Liver (tissue), 9 donors: ENCODE results near the gene SYT17. TPM values are rescaled to one million over a fixed set of nuclear protein-coding genes. Genes with fewer than 3 reads are reported as not detected.
A peak's percentile ranks its signal among the peaks of the same experiment; 100 is the strongest.

Experiments
- DNase-seq: peaks from one replicate; pipeline ENCODE4 v3.0.0-alpha.2; 2017; ENCODE audit warnings: low spot score
- H3K27ac ChIP-seq, 2 donors: one replicate each; pipeline ENCODE4 v1.7.0; 2013; ENCODE audit warnings: inconsistent platforms in 2 of 2, low read length in 2 of 2, control low read depth in 1 of 2, low read depth in 1 of 2, mild to moderate bottlenecking in 1 of 2
- H3K27me3 ChIP-seq, 4 donors: one replicate each; pipeline versions ENCODE4 v1.6.1 to v1.7.0; 2013; ENCODE audit warnings: low read length in 3 of 4, inconsistent platforms in 1 of 4, mild to moderate bottlenecking in 1 of 4, moderate library complexity in 1 of 4; ENCODE audit not compliant: control insufficient read depth in 4 of 4, insufficient read depth in 4 of 4
- H3K36me3 ChIP-seq, 4 donors: one replicate each; pipeline versions ENCODE4 v1.6.1 to v1.7.0; 2013; ENCODE audit warnings: low read length in 3 of 4, mild to moderate bottlenecking in 3 of 4, low read depth in 1 of 4, moderate library complexity in 1 of 4; ENCODE audit not compliant: control insufficient read depth in 4 of 4, insufficient read depth in 3 of 4
- H3K4me1 ChIP-seq, 4 donors: one replicate each; pipeline versions ENCODE4 v1.6.1 to v1.7.0; 2013; ENCODE audit warnings: low read length in 3 of 4, mild to moderate bottlenecking in 3 of 4, moderate library complexity in 1 of 4; ENCODE audit not compliant: control insufficient read depth in 4 of 4, insufficient read depth in 4 of 4
- H3K4me3 ChIP-seq, 3 donors: one replicate each; pipeline versions ENCODE4 v1.6.1 to v1.7.0; 2013; ENCODE audit warnings: low read length in 3 of 3, control low read depth in 1 of 3, low read depth in 1 of 3, mild to moderate bottlenecking in 1 of 3
- H3K9ac ChIP-seq, 2 donors: one replicate each; pipeline ENCODE4 v1.7.0; 2013; ENCODE audit warnings: low read length in 2 of 2, mild to moderate bottlenecking in 2 of 2, moderate library complexity in 2 of 2, control low read depth in 1 of 2, low read depth in 1 of 2
- H3K9me3 ChIP-seq, 4 donors: one replicate each; pipeline versions ENCODE4 v1.6.1 to v1.7.0; 2013; ENCODE audit warnings: low read length in 3 of 4; ENCODE audit not compliant: control insufficient read depth in 4 of 4
- ATF3 ChIP-seq: IDR thresholded peaks from 2 replicates; pipeline ENCODE4 v1.6.1; 2016; ENCODE audit warnings: antibody characterized with exemption
- CTCF ChIP-seq: fragments of 150-350 bp; IDR thresholded peaks from 2 replicates; pipeline ENCODE4 v1.5.1; 2017; ENCODE audit warnings: improper control_type of control experiment, low read depth, low read length; ENCODE audit not compliant: missing input control
- EGR1 ChIP-seq, 2 donors: IDR thresholded peaks; 2 replicates each; pipeline ENCODE4 v1.6.1; 2016 to 2018; ENCODE audit warnings: antibody characterized with exemption in 2 of 2, low read depth in 2 of 2
- FOXA1 ChIP-seq: IDR thresholded peaks from 2 replicates; pipeline ENCODE4 v1.6.1; 2016; ENCODE audit warnings: antibody characterized with exemption
- FOXA2 ChIP-seq: IDR thresholded peaks from 2 replicates; pipeline ENCODE4 v1.6.1; 2016; ENCODE audit warnings: antibody characterized with exemption
- GABPA ChIP-seq, 2 donors: IDR thresholded peaks in 1 of 2; conservative IDR thresholded peaks in 1 of 2; 2 replicates each; pipeline ENCODE4 v1.6.1; 2016; ENCODE audit warnings: antibody characterized with exemption in 2 of 2, mild to moderate bottlenecking in 1 of 2, moderate library complexity in 1 of 2
- HNF4A ChIP-seq, 2 donors: conservative IDR thresholded peaks; 2 replicates each; pipeline ENCODE4 v1.6.1; 2016; ENCODE audit warnings: antibody characterized with exemption in 2 of 2, mild to moderate bottlenecking in 2 of 2
- HNF4G ChIP-seq: IDR thresholded peaks from 2 replicates; pipeline ENCODE4 v1.6.1; 2016; ENCODE audit warnings: antibody characterized with exemption
- JUND ChIP-seq, 2 donors: IDR thresholded peaks; 2 replicates each; pipeline ENCODE4 v1.6.1; 2016; ENCODE audit warnings: antibody characterized with exemption in 2 of 2
- NR2F2 ChIP-seq: IDR thresholded peaks from 2 replicates; pipeline ENCODE4 v1.6.1; 2016; ENCODE audit warnings: antibody characterized with exemption
- RAD21 ChIP-seq, 2 donors: IDR thresholded peaks; 2 replicates each; pipeline ENCODE4 v1.6.1; 2016; ENCODE audit warnings: antibody characterized with exemption in 2 of 2, mild to moderate bottlenecking in 2 of 2
- REST ChIP-seq: IDR thresholded peaks from 2 replicates; pipeline ENCODE4 v1.6.1; 2016; ENCODE audit warnings: antibody characterized with exemption, mild to moderate bottlenecking
- RXRA ChIP-seq, 2 donors: IDR thresholded peaks; 2 replicates each; pipeline ENCODE4 v1.6.1; 2017 to 2018; ENCODE audit warnings: antibody characterized with exemption in 2 of 2, mild to moderate bottlenecking in 1 of 2
- SP1 ChIP-seq: IDR thresholded peaks from 2 replicates; pipeline ENCODE4 v1.6.1; 2018; ENCODE audit warnings: antibody characterized with exemption, mild to moderate bottlenecking
- TAF1 ChIP-seq: conservative IDR thresholded peaks from 2 replicates; pipeline ENCODE4 v1.6.1; 2016; ENCODE audit warnings: antibody characterized with exemption, mild to moderate bottlenecking
- YY1 ChIP-seq: IDR thresholded peaks from 2 replicates; pipeline ENCODE4 v1.6.1; 2016; ENCODE audit warnings: antibody characterized with exemption, mild to moderate bottlenecking
- WGBS: extraction: QIAGEN DNeasy Blood & Tissue Kit; methylation state at CpG from one replicate; pipeline ENCODE4 v1.1.7; 2013; 5-methylcytosine and 5-hydroxymethylcytosine counted together
- polyA plus RNA-seq, 2 donors: library from polyadenylated mRNA; stranded (reverse) in 1 of 2; unstranded in 1 of 2; fragments of 200-250 nt in 1 of 2; fragments of >200 nt in 1 of 2; fragmentation: Nextera tagmentation in 1 of 2; extraction: Ambion mirVana in 1 of 2; gene quantifications; one replicate each; pipeline versions ENCODE4 v1.2.1 to v1.2.3, GENCODE V29; 2013 to 2015
- total RNA-seq, 2 donors: library from RNA; depleted of rRNA; stranded (reverse); fragments of >200 nt; gene quantifications; one replicate each; pipeline ENCODE4 v1.2.3, GENCODE V29; 2014
- TF ChIP-seq, protein P1 (sequence below): IDR thresholded peaks from 2 replicates; pipeline ENCODE4 v1.6.1; 2016; ENCODE audit warnings: antibody characterized with exemption
- TF ChIP-seq, protein P2 (sequence below): IDR thresholded peaks from 2 replicates; pipeline ENCODE4 v1.6.1; 2016; ENCODE audit warnings: antibody characterized with exemption
- donor health status: healthy.
- donor health status: healthy.
- donor health status: healthy.
- donor health status: healthy.
- donor health status: healthy.

The SYT17 gene
- total and polyA plus RNA-seq, 4 donors, result 2.5 to 7.7 (median 5.5) TPM

DNA sequence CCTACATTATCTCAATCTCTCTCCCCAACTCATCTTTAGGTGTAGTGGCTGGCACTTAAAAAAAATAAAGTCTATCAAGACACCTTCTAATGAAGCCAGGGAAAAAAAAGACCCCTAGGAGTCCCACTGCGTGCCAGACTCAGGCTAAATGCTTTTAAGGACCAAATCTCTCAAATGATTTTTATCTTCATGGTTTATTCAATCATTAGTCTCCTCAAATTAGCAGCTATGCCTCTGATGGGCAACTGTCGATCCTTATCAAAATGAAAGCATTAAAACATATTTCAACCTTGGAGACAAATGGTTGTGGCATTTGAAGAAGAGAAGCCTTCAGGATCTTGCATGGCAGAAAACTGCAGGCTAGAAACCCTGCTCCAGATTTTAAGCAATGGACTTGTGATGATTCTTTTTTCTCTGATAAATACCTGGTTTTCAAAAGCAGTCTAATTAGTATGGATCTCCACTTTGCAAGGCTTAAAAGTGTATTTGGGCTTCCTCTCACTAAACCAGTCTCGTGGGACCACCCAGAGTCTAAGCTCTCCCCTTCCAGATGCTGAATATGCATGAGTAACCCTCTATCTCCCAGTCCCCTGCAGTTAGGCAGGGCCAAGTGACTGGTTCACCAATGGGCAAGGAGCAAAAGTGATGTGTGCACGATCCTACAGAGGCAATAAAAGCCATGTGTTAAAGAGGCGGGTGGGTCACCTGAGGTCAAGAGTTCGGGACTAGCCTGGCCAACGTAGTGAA is 39.4 kb upstream of the SYT17 start:
- Histone ChIP-seq H3K9me3 (peaks cover 0 to 3% (median under 1%) of the 10 kb centered on the region in 4 donors), H3K27ac (no peak overlapping the region), H3K4me1 (peaks cover 5 to 37% (median 24%) of the 10 kb centered on the region in 4 donors), H3K36me3 (no peaks in the 10 kb centered on the region), H3K27me3 (no peaks in the 10 kb centered on the region), H3K4me3 (no peak overlapping the region), H3K9ac (no peak overlapping the region)
- TF ChIP-seq HNF4G (no peak), YY1 (no peak), GABPA (IDR thresholded peaks at IDR 0.05 in 1 of 2, conservative IDR thresholded peaks at IDR 0.05 in 1 of 2) (no peak), HNF4A (conservative IDR thresholded peaks at IDR 0.05) (no peak), SP1 (no peak), NR2F2 (no peak), FOXA1 (no peak), FOXA2 (no peak), ATF3 (no peak), REST (no peak), CTCF (no peak), RAD21 (IDR thresholded peaks at IDR 0.05) (no peak), JUND (IDR thresholded peaks at IDR 0.05) (no peak), EGR1 (IDR thresholded peaks at IDR 0.05; ENCODE audit: low read depth in 2 of 2) (no peak)
- TF ChIP-seq, protein P1, sequence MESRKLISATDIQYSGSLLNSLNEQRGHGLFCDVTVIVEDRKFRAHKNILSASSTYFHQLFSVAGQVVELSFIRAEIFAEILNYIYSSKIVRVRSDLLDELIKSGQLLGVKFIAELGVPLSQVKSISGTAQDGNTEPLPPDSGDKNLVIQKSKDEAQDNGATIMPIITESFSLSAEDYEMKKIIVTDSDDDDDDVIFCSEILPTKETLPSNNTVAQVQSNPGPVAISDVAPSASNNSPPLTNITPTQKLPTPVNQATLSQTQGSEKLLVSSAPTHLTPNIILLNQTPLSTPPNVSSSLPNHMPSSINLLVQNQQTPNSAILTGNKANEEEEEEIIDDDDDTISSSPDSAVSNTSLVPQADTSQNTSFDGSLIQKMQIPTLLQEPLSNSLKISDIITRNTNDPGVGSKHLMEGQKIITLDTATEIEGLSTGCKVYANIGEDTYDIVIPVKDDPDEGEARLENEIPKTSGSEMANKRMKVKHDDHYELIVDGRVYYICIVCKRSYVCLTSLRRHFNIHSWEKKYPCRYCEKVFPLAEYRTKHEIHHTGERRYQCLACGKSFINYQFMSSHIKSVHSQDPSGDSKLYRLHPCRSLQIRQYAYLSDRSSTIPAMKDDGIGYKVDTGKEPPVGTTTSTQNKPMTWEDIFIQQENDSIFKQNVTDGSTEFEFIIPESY, result no peak
- WGBS, result 86% methylated on average over 7 of the region's 7 CpGs
- DNase-seq, result no peak

GRCh38 chr16:19130385-19130784 is 37.7 kb upstream of the SYT17 start:
- Histone ChIP-seq H3K27ac (peak overlapping the region; percentile 72 to 77), H3K9ac (no peak overlapping the region), H3K9me3 (peaks cover 0 to 3% (median under 1%) of the 10 kb centered on the region in 4 donors), H3K36me3 (no peaks in the 10 kb centered on the region), H3K4me1 (peaks cover 5 to 27% (median 23%) of the 10 kb centered on the region in 4 donors), H3K27me3 (no peaks in the 10 kb centered on the region), H3K4me3 (no peak overlapping the region)
- 65% methylated on average over 7 of the region's 7 CpGs for WGBS
- DNase-seq, result no peak
- TF ChIP-seq JUND (IDR thresholded peaks at IDR 0.05) (no peak), RXRA (IDR thresholded peaks at IDR 0.05) (no peak), NR2F2 (no peak), HNF4A (conservative IDR thresholded peaks at IDR 0.05) (no peak), CTCF (no peak), RAD21 (IDR thresholded peaks at IDR 0.05) (no peak), SP1 (no peak), HNF4G (no peak), YY1 (no peak), FOXA1 (no peak), TAF1 (no peak), ATF3 (no peak)
- TF ChIP-seq, protein P1, result no peak
- TF ChIP-seq, protein P2, sequence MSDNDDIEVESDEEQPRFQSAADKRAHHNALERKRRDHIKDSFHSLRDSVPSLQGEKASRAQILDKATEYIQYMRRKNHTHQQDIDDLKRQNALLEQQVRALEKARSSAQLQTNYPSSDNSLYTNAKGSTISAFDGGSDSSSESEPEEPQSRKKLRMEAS, result no peak
